Measurements from ENCODE around the gene PIK3R3.

The PIK3R3 gene

DNA sequence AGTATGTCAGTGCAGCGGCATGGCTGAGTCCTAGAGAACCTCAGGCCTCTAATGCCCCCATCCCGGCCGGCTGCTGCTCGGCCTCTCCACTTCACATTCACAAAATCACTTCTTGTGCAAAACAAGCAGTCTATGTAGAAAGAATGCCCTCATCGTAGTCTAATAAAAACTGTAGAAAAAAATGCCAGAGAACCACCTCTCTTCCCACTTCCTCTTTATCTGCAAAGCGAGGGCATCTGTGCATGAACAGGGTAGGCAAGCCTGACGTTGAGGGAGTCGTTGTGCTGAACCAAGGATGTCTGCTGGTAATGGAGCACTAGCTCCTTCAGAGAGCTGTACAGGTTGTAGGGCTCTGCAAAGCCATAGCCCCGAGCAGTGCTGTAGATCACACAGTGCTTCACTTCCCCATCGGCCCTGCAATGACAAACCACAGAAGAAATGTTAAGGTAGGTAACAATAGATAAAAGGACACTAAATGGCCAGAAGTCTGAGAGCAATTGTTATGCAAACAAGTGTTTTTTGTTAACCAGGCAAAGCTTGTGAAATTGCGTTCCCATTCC is 88.9 kb downstream of the PIK3R3 start:
- DNase-seq: no peak
- Histone ChIP-seq H3K27ac (no peak overlapping the region), H3K36me3 (replicated peaks) (no peaks in the 10 kb centered on the region), H3K4me3 (ENCODE audit: low read depth, low read length) (no peak overlapping the region), H3K27me3 (replicated peaks) (no peaks in the 10 kb centered on the region)
- TF ChIP-seq, protein P1, sequence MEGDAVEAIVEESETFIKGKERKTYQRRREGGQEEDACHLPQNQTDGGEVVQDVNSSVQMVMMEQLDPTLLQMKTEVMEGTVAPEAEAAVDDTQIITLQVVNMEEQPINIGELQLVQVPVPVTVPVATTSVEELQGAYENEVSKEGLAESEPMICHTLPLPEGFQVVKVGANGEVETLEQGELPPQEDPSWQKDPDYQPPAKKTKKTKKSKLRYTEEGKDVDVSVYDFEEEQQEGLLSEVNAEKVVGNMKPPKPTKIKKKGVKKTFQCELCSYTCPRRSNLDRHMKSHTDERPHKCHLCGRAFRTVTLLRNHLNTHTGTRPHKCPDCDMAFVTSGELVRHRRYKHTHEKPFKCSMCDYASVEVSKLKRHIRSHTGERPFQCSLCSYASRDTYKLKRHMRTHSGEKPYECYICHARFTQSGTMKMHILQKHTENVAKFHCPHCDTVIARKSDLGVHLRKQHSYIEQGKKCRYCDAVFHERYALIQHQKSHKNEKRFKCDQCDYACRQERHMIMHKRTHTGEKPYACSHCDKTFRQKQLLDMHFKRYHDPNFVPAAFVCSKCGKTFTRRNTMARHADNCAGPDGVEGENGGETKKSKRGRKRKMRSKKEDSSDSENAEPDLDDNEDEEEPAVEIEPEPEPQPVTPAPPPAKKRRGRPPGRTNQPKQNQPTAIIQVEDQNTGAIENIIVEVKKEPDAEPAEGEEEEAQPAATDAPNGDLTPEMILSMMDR (IDR thresholded peaks at IDR 0.05; ENCODE audit: low read depth, low read length, missing control alignments): no peak
- in situ Hi-C loops (cut with HindIII; ENCODE audit: low pct_ligation_motif_present, low sequenced_read_pairs): no loop called here

DNA sequence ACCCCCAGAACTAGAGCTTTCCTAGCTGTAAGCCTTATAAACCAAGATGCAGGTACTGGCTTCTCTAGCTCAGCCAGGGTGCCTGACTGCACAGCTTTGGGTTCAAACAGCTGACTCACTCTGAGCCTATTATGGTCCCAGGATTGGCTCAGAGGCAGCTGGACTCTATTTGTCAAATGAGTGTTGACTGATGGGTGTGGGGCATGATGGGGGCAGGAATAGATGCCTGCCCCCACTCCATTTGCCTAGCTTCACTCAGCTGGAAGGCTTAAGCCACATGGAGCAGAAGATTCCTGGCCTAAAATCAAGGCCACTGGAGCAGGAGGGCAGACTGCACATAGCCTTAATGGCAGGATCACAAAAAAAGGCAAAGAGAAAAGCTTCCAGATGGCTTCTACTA is 90.5 kb downstream of the PIK3R3 start:
- H3K27me3 ChIP-seq (replicated peaks): no peaks in the 10 kb centered on the region
- no peak overlapping the region for H3K4me3 ChIP-seq (ENCODE audit: low read depth, low read length)
- in situ Hi-C loops (cut with HindIII; ENCODE audit: low pct_ligation_motif_present, low sequenced_read_pairs): no loop called here
- DNase-seq: no peak
- TF ChIP-seq, protein P1 (IDR thresholded peaks at IDR 0.05; ENCODE audit: low read depth, low read length, missing control alignments): no peak
- H3K27ac ChIP-seq: no peak overlapping the region
- no peaks in the 10 kb centered on the region for H3K36me3 ChIP-seq (replicated peaks)

DNA sequence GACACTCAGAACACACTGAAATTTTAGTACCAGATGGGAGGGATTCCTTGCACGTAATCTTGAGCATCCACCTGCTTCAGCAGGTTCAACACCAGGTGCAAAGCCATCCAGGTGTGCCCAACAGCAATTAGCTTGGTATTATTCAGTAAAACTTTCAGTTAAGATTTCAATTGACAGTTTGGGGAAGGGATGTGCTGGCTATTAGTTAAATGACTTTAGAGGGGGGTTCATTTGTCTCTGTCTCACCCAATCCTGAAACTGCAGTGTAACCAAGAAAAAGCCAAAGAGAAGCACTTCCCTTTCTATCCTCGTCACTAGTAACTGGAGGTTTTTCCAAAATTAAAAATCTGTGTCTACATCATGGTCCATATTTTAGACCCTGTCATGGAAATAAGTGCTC is 90.9 kb downstream of the PIK3R3 start:
- no peak for DNase-seq
- H3K27ac ChIP-seq: no peak overlapping the region
- H3K4me3 ChIP-seq (ENCODE audit: low read depth, low read length): no peak overlapping the region
- TF ChIP-seq, protein P1 (IDR thresholded peaks at IDR 0.05; ENCODE audit: low read depth, low read length, missing control alignments): no peak
- in situ Hi-C loops (cut with HindIII; ENCODE audit: low pct_ligation_motif_present, low sequenced_read_pairs): no loop called here
- no peaks in the 10 kb centered on the region for H3K36me3 ChIP-seq (replicated peaks)
- H3K27me3 ChIP-seq (replicated peaks): no peaks in the 10 kb centered on the region

DNA sequence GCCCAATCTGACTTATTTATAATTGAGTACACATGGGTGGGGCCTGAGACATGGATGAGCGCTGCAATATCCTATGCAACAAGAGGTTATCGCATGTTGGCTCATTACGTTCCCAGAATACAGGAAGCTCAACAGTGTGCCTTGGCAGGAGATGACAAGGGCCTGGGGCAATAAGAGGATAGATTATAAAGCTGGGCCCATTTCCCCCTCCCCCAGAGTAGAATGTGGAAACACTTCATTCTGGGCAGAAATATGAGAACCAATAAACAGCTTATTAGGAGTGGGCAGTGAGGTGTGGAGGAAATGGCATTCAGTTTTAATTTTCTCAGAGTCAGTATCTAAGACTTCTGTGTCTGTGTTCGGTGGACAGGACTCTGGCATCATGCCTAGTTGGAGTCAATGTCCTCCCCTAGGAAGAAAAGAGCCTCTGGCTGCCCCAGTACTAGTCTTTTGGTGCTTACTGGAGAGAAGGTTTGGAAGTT is 92.8 kb downstream of the PIK3R3 start:
- Histone ChIP-seq H3K4me3 (ENCODE audit: low read depth, low read length) (no peak overlapping the region), H3K27ac (no peak overlapping the region), H3K27me3 (replicated peaks) (no peaks in the 10 kb centered on the region), H3K36me3 (replicated peaks) (no peaks in the 10 kb centered on the region)
- TF ChIP-seq, protein P1 (IDR thresholded peaks at IDR 0.05; ENCODE audit: low read depth, low read length, missing control alignments): no peak
- no peak for DNase-seq
- in situ Hi-C loops (cut with HindIII; ENCODE audit: low pct_ligation_motif_present, low sequenced_read_pairs): loop anchor here (10.0 kb wide), 1 partner anchor 145 kb away; no protein-coding TSS in a partner anchor

DNA sequence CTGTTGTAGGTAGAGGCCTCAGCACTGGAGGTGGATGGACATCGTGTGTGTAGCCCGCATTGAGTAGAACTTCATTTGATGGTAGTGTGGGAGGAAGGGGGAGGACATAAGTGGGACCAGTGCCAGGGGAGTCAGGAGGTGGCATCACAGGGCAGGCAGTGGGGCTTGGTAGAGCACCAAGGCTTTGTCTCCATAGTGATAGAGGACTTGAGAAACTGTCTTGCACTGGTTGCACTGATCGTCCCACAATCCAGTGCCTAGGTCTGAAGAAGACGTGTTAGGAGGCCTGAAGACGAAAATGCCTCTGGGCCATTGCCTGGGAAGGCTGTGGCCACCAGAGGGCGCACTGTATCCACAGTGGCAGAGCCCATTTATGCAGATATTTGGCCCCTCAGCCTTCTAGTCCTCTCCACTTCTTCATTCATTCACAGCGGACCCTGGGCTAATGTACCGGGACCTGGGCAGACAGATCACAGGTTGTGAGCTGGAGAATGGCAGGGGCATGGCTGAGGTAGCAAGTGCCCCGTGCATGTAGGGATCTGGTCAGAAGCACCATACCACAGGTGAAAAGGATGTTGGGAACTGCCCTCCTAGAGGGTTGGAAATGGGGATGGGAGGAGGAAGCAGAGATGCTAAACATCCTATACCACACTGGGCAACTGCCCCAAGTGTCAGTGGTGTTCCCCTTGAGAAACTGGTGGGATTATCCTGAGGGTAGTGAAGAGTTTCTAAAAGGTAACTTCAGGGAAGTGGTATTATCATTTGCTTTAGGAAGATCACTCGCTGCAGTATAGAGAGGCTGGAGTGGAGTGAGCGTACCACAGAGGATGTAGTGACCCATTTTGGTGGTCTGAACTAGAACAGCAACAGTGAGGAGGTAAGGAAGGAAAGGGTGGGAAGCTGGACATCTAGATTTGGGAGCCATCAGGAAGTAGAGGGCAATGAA is 95.3 kb downstream of the PIK3R3 start:
- peaks cover 2% of the 10 kb centered on the region for H3K36me3 ChIP-seq (replicated peaks)
- no peak overlapping the region for H3K27ac ChIP-seq
- in situ Hi-C loops (cut with HindIII; ENCODE audit: low pct_ligation_motif_present, low sequenced_read_pairs): loop anchor here (10.0 kb wide), 1 partner anchor 148 kb away; no protein-coding TSS in a partner anchor
- no peaks in the 10 kb centered on the region for H3K27me3 ChIP-seq (replicated peaks)
- peak; percentile 86 for DNase-seq
- no peak overlapping the region for H3K4me3 ChIP-seq (ENCODE audit: low read depth, low read length)
- TF ChIP-seq, protein P1 (IDR thresholded peaks at IDR 0.05; ENCODE audit: low read depth, low read length, missing control alignments): peak; percentile 97

All from brain microvascular endothelial cell (primary cell).